ENCODE results near the gene DDAH1.

DNA sequence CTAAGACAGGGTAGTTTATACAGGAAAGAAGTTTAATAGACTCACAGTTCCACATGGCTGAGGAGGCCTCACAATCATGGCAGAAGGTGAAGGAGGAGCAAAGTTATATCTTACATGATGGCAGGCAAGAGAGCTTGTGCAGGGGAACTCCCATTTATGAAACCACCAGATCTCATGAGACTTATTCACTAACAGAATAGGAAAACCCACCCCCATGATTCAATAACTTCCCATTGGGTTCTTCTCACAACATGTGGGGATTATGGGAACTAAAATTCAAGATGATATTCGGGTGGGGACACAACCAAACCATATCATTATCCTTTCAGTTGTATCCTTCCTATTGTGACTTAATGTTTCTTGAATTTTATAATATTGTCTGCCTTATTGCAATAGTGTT lies 13.4 kb upstream of the DDAH1 start:
- TF ChIP-seq, protein P1, sequence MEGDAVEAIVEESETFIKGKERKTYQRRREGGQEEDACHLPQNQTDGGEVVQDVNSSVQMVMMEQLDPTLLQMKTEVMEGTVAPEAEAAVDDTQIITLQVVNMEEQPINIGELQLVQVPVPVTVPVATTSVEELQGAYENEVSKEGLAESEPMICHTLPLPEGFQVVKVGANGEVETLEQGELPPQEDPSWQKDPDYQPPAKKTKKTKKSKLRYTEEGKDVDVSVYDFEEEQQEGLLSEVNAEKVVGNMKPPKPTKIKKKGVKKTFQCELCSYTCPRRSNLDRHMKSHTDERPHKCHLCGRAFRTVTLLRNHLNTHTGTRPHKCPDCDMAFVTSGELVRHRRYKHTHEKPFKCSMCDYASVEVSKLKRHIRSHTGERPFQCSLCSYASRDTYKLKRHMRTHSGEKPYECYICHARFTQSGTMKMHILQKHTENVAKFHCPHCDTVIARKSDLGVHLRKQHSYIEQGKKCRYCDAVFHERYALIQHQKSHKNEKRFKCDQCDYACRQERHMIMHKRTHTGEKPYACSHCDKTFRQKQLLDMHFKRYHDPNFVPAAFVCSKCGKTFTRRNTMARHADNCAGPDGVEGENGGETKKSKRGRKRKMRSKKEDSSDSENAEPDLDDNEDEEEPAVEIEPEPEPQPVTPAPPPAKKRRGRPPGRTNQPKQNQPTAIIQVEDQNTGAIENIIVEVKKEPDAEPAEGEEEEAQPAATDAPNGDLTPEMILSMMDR (IDR thresholded peaks at IDR 0.05; ENCODE audit: insufficient read depth, low read length, poor library complexity, severe bottlenecking): no peak
- no peak for TF ChIP-seq EZH2phosphoT487 (conservative IDR thresholded peaks at IDR 0.05; ENCODE audit: low read length)

All from SU-DHL-6 (cell line).